GM21576 (cell line): ENCODE measurements around the gene CHID1.

Experiments
- ATAC-seq: cut with Tn5 transposase; IDR thresholded peaks from one replicate; pipeline ENCODE4 v1.9.1; 2021; ENCODE audit warnings: mild to moderate bottlenecking, moderate library complexity; ENCODE audit not compliant: unreplicated experiment

The CHID1 gene

DNA sequence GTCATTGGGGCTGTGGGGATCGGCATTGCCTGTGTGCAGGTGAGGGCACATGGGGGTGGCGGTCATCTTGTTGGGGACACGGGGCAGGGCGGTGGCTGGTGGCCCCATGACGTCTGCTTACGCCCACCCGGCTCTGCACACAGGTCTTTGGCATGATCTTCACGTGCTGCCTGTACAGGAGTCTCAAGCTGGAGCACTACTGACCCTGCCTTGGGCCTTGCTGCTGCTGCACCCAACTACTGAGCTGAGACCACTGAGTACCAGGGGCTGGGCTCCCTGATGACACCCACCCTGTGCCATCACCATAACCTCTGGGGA is 72.7 kb downstream of the CHID1 start:
- no peak for ATAC-seq

DNA sequence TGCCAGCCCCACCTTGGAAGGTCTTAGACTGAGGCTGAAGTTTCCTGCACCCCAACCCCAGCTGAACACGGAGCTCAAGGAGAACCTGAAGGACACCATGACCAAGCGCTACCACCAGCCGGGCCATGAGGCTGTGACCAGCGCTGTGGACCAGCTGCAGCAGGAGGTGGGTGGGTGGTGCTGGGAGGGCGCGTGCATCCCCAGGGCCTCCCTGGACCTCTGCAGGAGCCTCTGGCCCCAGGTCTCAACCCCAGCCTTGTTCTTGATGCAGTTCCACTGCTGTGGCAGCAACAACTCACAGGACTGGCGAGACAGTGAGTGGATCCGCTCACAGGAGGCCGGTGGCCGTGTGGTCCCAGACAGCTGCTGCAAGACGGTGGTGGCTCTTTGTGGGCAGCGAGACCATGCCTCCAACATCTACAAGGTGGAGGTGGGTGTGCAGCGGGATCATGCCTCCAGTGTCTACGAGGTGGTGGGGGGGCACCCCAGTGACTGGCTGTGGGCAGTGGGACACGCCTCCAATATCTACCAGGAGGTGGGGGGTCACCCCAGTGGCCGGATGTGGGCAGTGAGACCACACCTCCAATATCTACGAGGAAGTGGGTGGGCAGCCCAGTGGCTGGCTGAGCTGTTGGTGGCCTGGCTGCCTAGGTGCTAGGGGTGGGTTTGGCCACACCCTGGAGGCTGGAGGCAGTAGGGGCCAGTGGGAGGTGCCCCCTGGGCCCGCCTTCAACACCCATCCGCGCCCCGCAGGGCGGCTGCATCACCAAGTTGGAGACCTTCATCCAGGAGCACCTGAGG is 73.2 kb downstream of the CHID1 start:
- no peak for ATAC-seq

DNA sequence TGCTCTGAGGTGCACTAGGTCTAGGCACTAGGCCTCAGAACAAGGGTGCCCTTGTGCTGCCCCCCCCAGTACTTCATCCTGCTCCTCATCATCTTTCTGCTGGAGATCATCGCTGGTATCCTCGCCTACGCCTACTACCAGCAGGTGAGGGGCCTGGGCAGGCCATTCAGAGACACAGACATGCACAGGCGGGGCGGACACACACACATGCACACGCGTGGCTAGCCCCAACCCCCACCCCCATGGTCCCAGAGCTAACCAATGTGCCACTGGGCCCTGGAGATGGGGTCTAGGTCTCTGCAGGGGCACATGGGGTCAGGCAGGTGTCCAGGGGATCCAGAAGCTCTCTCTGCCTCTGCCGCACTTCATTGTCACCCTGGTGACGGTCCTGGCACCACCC is 73.9 kb downstream of the CHID1 start:
- no peak for ATAC-seq

DNA sequence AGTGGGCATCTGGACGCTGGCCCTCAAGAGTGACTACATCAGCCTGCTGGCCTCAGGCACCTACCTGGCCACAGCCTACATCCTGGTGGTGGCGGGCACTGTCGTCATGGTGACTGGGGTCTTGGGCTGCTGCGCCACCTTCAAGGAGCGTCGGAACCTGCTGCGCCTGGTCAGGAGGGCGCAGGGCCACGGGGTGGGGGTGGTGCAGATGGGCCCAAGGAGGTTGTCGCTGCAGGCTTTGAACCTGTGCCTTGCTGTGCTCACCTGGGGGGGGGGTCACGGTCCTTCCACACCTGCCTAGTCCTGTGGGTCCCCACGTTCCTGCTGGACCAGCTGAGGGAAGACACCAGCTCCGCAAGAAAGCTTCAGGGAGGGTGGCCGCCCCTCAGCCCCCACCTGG is 74.3 kb downstream of the CHID1 start:
- no peak for ATAC-seq

DNA sequence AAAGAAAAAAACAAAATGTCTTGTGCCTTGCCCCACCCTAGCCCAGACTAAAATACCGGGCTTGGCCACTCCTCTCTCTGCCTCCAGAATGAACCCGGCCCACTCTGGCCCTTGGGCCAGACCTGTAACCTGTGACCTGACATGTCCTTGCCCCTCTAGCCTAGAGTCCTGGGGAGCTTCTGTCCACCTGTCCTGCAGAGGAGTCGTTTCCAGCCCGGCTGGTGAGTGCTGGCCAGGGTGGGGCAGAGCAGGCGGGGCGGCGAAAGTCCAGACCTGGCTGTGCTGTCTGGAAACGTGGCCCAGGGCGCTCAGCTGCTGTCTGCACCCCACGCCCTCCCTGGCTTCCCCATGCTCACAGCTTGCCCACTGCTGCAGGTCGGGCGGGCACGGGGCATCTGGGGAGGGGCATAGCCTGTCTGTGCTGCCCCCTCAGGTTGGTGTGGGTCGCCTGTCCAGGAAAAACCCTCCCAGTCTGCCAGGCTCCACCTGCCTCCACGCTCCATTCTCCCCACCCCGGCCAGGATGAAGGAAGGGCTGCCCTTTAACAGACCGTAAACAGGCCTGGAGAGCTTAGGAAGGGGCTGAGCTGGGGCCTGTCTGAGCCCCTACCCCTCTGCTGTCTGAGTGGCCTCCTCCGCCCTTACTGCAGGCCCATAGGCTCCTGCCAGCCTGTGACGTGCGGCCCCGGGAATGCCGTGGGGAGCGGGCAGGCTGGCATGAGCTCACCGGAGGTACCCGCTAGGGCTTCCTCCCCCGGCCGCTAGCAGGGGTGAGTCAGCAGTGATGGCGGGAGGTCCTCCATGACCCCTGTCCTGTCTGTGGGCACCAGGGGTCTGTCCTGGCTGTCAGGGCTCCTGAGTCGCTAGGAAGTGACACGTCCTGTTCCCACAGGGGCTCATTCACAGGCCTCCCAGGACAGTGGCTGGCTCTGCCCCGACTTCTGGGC is 76.0 kb downstream of the CHID1 start:
- no peak for ATAC-seq

DNA sequence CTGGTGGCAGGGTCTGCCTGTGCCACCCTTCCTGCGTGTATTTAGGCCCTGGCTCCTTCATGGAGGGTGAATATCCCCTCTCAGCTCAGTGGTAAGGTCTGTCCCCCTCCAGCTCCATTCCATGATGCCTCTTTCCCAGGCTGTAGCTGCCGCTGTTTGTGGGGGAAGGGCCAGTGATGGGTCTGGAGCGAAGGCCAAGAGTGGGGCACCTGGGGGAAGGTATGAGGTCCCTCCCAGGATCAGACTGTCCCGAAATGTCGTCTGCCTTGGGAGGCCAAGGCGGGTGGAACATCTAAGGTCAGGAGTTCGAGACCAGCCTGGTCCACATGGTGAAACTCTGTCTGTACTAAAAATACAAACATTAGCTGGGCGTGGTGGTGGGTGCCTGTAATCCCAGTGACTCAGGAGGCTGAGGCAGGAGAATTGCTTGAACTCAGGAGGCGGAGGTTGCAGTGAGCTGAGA is 76.7 kb downstream of the CHID1 start:
- ATAC-seq, result no peak

DNA sequence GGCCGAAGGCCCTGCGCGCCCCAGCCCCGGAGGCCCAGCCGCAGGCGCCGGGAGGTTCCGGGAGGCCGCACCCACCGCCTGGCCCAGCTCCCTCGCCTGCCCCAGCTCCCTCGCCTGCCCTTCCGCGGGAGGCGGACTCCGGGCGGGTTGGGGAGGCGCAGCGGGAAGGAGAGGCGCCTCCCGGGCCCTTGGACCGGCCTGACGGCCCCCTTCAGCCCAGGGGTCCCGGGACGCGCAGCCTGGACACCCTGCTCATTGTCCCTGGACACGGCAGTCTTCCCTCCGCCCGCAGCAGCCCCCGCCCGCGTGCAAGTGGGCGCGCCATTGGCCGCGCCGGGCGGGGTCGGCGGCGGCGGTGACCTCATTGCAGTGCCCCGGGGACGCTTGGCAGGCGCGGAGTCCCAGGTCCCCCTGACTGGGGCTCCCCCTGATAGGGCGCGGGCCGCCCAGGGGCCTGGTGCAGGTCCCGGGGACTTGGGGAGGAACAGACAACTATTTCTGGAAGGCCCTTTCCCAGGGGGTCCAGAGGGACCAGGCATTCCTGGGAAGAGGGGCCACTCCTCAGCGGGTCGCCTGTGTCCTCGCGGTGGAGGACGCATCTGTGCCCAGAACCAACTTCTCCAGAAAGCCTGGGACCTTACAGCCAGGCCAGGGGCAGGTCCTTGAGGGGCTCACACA is 77.4 kb downstream of the CHID1 start:
- no peak for ATAC-seq

DNA sequence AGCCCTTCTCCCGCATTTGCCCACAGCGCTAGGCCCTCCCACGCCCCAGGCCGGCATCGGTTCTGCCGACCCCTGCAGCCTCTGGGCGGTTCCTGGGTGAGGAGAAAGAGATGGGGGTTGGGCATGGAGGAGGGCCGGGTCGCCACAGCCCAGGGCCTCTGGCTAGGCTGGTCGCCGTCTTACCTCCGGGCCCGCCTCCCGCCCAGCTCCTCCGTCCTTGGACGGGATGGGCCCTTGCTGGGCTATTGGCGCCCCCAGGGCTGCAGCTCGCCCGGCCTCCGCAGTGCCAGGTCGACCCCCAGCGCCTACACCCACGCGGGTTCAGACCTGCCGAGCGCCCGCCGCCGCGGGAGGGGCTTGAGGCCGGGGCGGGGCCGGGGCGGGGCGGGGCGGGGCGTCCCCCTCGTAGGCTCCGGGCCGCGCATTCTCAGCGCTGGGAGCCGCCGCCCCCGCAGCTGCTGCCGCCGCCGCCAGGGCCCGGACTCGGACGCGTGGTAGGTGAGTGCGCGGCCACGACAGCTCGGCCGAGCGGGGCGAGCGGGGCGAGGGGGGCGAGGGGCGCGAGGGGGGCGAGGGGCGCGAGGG is 78.0 kb downstream of the CHID1 start, which contains the start of gene CD151:
TSS of gene CD151 (plus strand) at position 424 of the 585 bp plus-strand sequence. CDS start 3,118 bp downstream, outside the sequence.
- ATAC-seq, result no peak

DNA sequence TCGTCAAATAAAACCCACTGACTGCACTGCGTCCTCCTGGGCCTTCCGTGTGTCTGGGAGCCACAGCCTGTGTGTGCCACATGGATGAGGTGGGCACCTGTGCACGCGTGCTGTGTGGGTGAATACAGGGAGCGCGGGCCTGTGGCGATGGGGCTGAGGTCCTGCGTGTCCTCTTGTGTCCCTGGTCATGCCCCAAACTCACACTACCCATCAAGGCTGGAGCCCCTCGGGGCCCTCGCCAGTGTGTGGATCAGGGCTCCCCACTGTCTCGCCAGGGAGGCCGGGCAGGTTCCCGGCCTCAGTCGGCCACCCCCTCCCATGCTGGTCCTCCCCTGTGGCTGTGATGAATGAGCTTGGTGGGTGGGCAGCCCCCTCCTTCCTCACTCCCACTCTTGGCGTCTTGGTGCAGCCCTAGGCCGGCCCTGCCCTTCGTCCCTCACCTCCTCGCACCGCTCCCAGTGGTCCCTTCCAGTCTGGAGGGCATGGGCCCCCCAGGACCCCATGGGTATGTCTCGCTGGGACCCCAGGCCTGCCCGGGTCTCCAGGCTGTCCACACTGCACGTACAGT is 78.6 kb downstream of the CHID1 start:
- no peak for ATAC-seq

DNA sequence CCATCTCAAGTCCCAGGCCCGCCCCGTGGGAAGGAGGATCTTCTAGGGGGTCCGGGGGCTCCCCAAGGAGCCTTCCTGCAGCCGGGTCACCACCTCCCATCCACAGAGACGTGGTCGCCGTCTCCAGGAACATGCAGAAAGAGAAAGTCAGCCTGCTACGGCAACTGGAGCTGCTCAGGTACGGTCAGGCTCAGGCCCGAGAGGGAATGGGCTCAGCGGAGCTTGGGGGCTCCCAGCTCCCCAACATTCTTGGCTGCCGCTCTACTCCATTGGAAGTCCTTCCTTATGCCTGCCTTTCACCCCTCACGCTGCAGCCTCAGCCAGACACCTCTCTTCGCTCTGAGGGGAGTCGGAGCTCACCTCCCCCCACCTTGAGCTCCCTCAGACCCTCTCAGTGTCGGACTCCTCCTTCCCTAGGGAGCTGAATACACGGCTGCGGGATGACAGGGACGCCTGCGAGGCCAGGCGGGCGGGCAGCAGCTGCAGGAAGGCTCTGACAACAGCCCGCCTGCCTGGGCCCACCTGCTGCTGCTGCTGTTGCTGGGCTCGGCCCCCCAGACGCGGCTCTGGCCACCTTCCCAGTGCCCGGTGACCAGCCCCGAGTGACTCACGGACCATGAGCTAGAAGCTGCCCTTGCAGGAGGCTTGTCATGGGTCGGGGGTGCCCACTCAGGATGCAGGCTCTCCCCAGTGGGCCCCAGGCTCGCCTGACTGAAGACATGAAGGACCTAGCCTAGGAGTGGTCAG is 79.3 kb downstream of the CHID1 start:
- no peak for ATAC-seq

DNA sequence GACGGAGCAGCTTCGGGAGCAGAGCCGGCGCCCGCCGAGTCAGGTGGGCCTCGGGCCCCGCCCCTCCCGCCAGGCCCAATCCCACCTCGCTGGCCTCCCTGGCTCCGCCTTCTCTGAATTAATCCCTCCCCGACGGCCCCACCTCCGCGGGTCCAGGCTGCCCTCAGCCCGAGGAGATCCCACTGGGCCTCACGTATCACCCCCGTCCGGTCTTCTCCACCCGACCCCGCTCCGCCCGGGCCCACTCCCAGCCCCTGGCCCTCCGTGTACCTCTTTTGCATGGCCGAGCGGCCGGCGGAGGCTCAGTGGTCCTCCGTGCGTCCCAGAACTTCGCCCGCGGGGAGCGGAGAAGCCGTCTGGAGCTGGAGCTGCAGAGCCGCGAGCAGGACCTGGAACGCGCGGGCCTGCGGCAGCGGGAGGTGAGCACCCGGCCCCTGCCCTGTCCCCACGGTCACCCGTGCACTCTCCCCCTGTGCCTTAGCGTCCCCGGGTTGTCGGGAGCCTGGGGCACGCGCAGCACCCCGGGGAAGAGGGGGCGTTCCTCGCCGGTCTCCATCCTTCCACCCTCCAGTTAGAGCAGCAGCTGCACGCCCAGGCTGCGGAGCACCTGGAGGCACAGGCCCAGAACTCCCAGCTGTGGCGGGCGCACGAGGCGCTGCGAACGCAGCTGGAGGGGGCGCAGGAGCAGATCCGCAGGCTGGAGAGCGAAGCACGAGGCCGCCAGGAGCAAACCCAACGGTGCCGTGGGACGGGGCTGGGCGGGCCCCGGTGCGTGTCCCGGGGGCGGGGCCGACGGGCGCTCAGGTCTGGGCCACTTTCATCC is 80.1 kb downstream of the CHID1 start:
- ATAC-seq, result peak; percentile 36

DNA sequence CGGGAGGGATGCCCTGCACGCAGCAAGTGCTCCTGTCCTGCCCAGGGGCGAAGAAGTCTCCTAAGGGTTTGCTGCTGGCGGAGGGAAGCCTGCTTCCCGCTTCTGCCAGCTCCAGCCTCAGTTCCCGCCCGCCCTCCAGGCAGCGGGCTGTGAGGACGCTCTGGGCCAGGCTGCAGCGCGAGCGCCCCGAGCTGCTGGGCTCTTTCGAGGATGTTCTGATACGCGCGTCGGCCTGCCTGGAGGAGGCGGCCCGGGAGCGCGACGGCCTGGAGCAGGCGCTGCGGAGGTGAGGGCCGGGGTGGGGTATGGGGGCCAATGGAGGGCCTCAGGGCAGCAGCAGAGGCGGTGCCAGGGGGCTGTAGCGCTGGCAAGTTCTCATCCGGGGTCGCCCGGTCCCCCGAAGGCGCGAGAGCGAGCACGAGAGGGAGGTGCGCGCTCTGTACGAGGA is 80.7 kb downstream of the CHID1 start:
- no peak for ATAC-seq

DNA sequence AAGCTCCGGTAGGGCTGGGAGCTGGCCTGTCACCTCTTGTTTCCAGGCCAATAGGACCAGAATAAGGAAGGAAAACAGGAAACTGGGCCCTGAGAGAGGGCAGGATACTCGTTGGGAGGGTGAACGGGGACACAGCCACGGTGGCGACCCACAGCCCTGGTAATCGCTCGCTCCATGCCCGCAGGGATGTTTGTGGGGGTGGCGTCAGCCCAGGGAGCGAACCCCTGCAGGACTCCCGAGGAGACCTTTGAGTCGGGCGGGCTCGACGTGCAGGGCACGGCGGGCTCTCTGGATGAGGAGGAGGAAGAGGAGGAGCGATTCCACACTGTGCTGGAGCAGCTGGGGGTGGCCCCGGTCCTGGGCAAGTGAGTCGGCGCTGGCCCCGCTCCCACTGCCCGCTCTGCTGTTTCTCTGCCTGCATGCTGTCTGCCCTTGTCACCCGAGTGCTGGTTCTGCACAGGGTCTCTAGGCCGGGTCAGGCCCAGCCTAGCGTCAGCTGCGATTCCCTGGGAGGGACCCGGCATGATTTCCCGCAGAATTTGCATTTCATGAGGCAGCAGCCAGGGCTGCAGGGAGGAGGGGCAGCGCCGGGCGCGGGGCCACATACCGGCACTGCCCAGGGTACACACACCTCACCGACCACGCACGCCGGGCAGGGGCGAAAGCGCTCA is 81.3 kb downstream of the CHID1 start:
- no peak for ATAC-seq

DNA sequence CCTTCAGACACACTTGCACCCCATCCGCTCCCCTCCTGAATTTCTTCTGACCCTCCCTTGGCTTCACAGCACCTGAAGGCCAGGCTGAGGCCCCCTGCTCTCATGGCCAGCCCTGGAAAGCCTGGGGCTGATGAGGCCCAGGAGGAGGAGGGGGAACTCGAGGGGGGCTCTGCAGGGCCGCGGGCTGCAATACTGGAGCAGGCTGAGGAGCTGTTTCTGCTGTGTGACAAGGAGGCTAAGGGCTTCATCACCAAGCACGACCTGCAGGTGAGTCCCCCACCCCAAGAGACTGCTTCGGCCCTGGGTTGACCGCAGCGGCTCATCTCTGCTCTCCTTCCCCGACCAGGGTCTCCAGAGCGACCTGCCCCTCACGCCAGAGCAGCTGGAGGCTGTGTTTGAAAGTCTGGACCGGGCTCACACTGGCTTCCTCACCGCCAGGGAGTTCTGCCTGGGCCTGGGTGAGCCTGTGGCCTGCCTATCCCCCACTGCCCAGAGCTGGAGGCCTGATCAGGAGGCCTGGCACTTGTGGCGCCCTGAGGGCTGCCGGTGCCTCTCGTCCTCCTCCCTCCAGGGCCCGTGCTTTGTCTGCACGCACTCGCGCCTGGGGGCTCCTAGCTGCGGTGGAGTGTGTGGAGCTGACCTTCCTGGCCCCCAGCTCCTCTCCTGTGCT is 82.0 kb downstream of the CHID1 start:
- ATAC-seq, result no peak

DNA sequence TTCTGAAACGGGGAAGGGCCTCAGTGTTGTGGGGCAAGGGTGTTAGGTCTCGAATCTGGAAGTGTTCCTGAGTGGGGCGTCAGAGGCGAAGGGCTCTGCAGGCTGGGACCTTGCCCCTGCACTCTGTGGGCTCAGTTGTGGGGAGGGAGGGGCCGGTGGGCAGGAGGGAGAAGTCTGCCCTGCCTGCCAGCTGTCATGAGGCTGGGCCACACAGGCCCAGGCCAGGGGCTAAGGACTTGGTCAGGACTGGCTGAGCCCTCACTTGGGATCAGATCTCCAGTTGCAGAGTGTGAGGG is 82.8 kb downstream of the CHID1 start, which contains the start of gene CRACR2B:
TSS of gene CRACR2B (plus strand) at position 23 of the 296 bp plus-strand sequence. CDS start 689 bp downstream, outside the sequence.
- no peak for ATAC-seq

DNA sequence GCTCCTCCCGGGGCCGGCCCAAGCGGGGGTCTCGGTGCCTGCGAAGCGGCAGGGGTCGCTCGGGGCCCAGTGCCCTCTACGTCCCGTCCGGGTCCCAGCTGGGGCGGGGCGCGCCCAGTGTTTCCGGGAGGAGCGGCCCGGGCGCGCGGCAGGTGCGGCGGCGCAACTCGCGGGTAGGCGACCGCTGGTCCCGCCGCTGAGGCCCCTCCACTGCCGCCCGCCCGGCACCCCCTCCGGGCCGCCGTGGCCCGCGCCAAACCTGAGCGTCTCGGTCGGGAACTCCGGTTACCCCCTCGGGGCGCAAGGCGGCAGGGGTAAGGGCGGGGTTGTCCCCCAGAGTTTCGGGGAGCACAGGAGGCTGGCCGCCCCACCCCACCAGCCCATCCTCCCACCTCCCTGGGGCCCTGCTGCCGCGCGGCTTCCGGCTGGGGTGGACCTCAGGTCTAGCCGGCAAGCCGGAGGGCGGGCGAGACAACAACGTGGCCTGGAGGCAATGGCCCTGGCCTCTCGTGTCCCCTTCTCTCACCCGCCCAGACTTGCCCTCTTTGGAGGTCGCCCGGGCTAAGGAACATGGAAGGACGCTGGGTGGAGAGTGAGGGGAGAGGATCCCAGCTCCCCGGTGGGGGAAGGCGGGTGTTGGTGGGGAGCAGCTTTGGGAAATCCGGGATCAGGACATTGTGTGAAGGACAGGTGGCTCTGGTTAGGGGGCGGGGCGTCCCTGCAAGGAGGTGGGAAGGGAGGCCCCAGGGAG is 83.3 kb downstream of the CHID1 start:
- peak; percentile 42 for ATAC-seq

DNA sequence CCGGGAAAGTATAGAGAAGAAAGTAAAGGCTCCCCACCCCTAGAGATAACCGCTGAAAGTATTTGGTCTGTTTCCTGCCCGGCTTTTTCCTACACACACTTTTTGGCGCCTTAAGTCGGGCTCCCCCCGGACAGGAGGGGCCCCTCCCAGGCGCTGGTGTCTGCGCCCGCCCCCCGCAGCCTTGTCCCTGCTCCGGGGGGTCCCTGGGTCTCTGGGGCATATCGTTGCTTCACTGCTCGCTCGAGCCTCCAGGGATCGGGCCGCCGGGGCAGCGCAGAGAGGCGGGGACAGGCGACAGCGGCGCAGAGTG is 83.8 kb downstream of the CHID1 start:
- peak; percentile 11 for ATAC-seq
